T-helper 1 cell (primary cell): ENCODE data around the gene BRAF.
A peak's percentile ranks its signal among the peaks of the same experiment; 100 is the strongest.
"Not testable (repeated sequence)": the region's sequence is repeated elsewhere in the genome, so short reads cannot be mapped to it uniquely, and the experiment has no call there.

Experiments
- DNase-seq, 5 donors: peaks; one replicate each; pipeline ENCODE4 v3.0.0-alpha.2; 2012 to 2020

The BRAF gene

GRCh38 chr7:140702774-140703173 lies 222.0 kb downstream of the BRAF start:
- DNase-seq, result no peak

- no peak for DNase-seq
Measured at GRCh38 chr7:140698477-140698876, 226.3 kb downstream of the BRAF start.

GRCh38 chr7:140697447-140698143 lies 227.1 kb downstream of the BRAF start:
- no peak for DNase-seq

GRCh38 chr7:140696680-140697446 lies 227.9 kb downstream of the BRAF start, which contains the start of gene NDUFB2:
Gene NDUFB2, plus strand, starts transcription at chr7:140696708. Its CDS starts 37 bp downstream, at chr7:140696745.
- DNase-seq, result peak; percentile 48 to 74 (median 59)

GRCh38 chr7:140696024-140696679 lies 228.6 kb downstream of the BRAF start:
- DNase-seq, result peak; percentile 80 to 93 (median 91)

GRCh38 chr7:140695381-140695780 lies 229.3 kb downstream of the BRAF start:
- DNase-seq, result no peak

- DNase-seq, result no peak
Measured at GRCh38 chr7:140694592-140694991, 230.1 kb downstream of the BRAF start.

GRCh38 chr7:140693849-140694248 lies 230.9 kb downstream of the BRAF start:
- not testable (repeated sequence) for DNase-seq

- DNase-seq, result no peak
Measured at GRCh38 chr7:140691376-140692045, 233.2 kb downstream of the BRAF start.

- DNase-seq, result no peak
Measured at GRCh38 chr7:140689199-140690152, 235.3 kb downstream of the BRAF start.

GRCh38 chr7:140688341-140688740 lies 236.4 kb downstream of the BRAF start:
- no peak for DNase-seq

GRCh38 chr7:140686921-140687320 lies 237.8 kb downstream of the BRAF start:
- DNase-seq, result no peak

- no peak for DNase-seq
Measured at GRCh38 chr7:140685407-140686087, 239.2 kb downstream of the BRAF start.

- DNase-seq, result no peak
Measured at GRCh38 chr7:140684066-140684950, 240.4 kb downstream of the BRAF start.

GRCh38 chr7:140683657-140684056 lies 241.1 kb downstream of the BRAF start:
- DNase-seq, result no peak

- no peak for DNase-seq
Measured at GRCh38 chr7:140681766-140682165, 243.0 kb downstream of the BRAF start.

- no peak for DNase-seq
Measured at GRCh38 chr7:140680886-140681285, 243.8 kb downstream of the BRAF start.

- no peak for DNase-seq
Measured at GRCh38 chr7:140679186-140679585, 245.5 kb downstream of the BRAF start.

- DNase-seq, result no peak
Measured at GRCh38 chr7:140678816-140679130, 246.0 kb downstream of the BRAF start.

- no peak for DNase-seq
Measured at GRCh38 chr7:140678081-140678815, 246.5 kb downstream of the BRAF start.
